HCT116 (cell line): ENCODE data around the gene UBQLN4. TPM values are rescaled to one million over a fixed set of nuclear protein-coding genes. Genes with fewer than 3 reads are reported as not detected.

Experiments used
- ATAC-seq: fragments of 200-7000 bp; cut with Tn5 transposase; 2 replicates; pipeline ENCODE4 v1.9.1; 2020; ENCODE audit warnings: mild to moderate bottlenecking, moderate library complexity
- BruUV-seq: library from RNA; stranded (reverse); fragments of 400-500 nt; replicated peaks from 2 replicates; lab custom pipeline; 2021; lab: Mats Ljungman, UMichigan
- CTCF ChIA-PET: fragments of 300-600 bp; sonication (Branson Sonifier 250); formaldehyde crosslinking; loops from one replicate; lab custom pipeline; 2021; ENCODE audit warnings: antibody characterized with exemption; lab: Charles Lee
- POLR2A ChIA-PET: fragments of 300-600, 350-600 bp; sonication (Branson Sonifier 250); formaldehyde crosslinking; loops from one replicate; lab custom pipeline; 2021; ENCODE audit warnings: antibody characterized with exemption; lab: Charles Lee
- RAD21 ChIA-PET, 2 experiments: fragments of 300-600 bp; sonication (Branson Sonifier 250); formaldehyde crosslinking; loops; one replicate each; lab custom pipeline; 2023; ENCODE audit warnings: low total read pairs in 2 of 2; ENCODE audit not compliant: uncharacterized antibody in 2 of 2, unreplicated experiment in 2 of 2, low non-redundant PET in 1 of 2; lab: Charles Lee
- DNase-seq: peaks from one replicate; pipeline ENCODE4 v3.0.0-alpha.2; 2010; ENCODE audit warnings: low read depth, low spot score
- H2AFZ ChIP-seq: fragments of 200-600 bp; shearing (Covaris generic), sonication (generic); 2 replicates; pipeline ENCODE4 v1.6.1; 2017; ENCODE audit warnings: low read depth, mixed run types, mixed read lengths, antibody characterized with exemption, low read length; ENCODE audit not compliant: poor library complexity, severe bottlenecking
- H3K27ac ChIP-seq: 2 replicates; pipeline ENCODE4 v1.5.1; 2012; ENCODE audit warnings: low read depth, low read length
- H3K27me3 ChIP-seq: fragments of 200-600 bp; sonication (generic); 2 replicates; pipeline ENCODE4 v1.6.1; 2016; ENCODE audit warnings: mixed run types, low read length, mixed read lengths; ENCODE audit not compliant: insufficient read depth
- H3K36me3 ChIP-seq, 2 experiments: fragments of 200-500 bp in 1 of 2; fragments of 200-600 bp in 1 of 2; sonication (Bioruptor generic) in 1 of 2; sonication (generic) in 1 of 2; 2 replicates each; pipeline versions ENCODE4 v1.5.1 to v1.6.1; 2014 to 2016; ENCODE audit warnings: low read length in 2 of 2, inconsistent platforms in 1 of 2, mixed read lengths in 1 of 2, mixed run types in 1 of 2; ENCODE audit not compliant: insufficient read depth in 2 of 2, control insufficient read depth in 1 of 2
- H3K4me1 ChIP-seq, 2 experiments: fragments of 200-600 bp in 1 of 2; sonication (generic) in 1 of 2; 2 replicates each; pipeline versions ENCODE4 v1.5.1 to v1.6.1; 2012 to 2017; ENCODE audit warnings: low read length in 2 of 2, inconsistent platforms in 1 of 2, mild to moderate bottlenecking in 1 of 2, mixed read lengths in 1 of 2, mixed run types in 1 of 2, moderate library complexity in 1 of 2; ENCODE audit not compliant: insufficient read depth in 2 of 2, control insufficient read depth in 1 of 2
- H3K4me2 ChIP-seq: fragments of 200-600 bp; sonication (generic); 2 replicates; pipeline ENCODE4 v1.6.1; 2017; ENCODE audit warnings: mixed run types, low read length, mixed read lengths
- H3K4me3 ChIP-seq, 2 experiments: fragments of 200-600 bp in 1 of 2; sonication (generic) in 1 of 2; replicated peaks in 1 of 2; 2 replicates each; pipeline ENCODE4 v1.5.1; 2011 to 2016; ENCODE audit warnings: low read length in 2 of 2, control low read depth in 1 of 2, low read depth in 1 of 2, mild to moderate bottlenecking in 1 of 2, mixed read lengths in 1 of 2, mixed run types in 1 of 2
- H3K79me2 ChIP-seq: fragments of 200-600 bp; sonication (generic); 2 replicates; pipeline ENCODE4 v1.6.1; 2017; ENCODE audit warnings: mild to moderate bottlenecking, mixed run types, low read length, moderate library complexity, mixed read lengths; ENCODE audit not compliant: insufficient read depth
- H3K9ac ChIP-seq: fragments of 200-600 bp; sonication (generic); 2 replicates; pipeline ENCODE4 v1.6.1; 2016; ENCODE audit warnings: low read length, mixed read lengths
- H3K9me2 ChIP-seq: fragments of 200-600 bp; sonication (generic), shearing (Covaris generic); 2 replicates; pipeline ENCODE4 v1.6.1; 2017; ENCODE audit warnings: mixed run types, mild to moderate bottlenecking, moderate library complexity; ENCODE audit not compliant: insufficient read depth
- H3K9me3 ChIP-seq, 2 experiments: fragments of 200-500 bp in 1 of 2; fragments of 200-600 bp in 1 of 2; sonication (Bioruptor generic) in 1 of 2; sonication (generic) in 1 of 2; 2 replicates each; pipeline ENCODE4 v1.6.1; 2014 to 2017; ENCODE audit warnings: low read length in 2 of 2, mixed read lengths in 2 of 2, inconsistent platforms in 1 of 2, low read depth in 1 of 2, mild to moderate bottlenecking in 1 of 2, mixed run types in 1 of 2, moderate library complexity in 1 of 2; ENCODE audit not compliant: control insufficient read depth in 1 of 2, insufficient read depth in 1 of 2
- H4K20me1 ChIP-seq: fragments of 200-600 bp; sonication (generic), shearing (Covaris generic); 2 replicates; pipeline ENCODE4 v1.6.1; 2017; ENCODE audit warnings: mixed run types, mild to moderate bottlenecking, moderate library complexity; ENCODE audit not compliant: insufficient read depth
- CEBPB ChIP-seq: IDR thresholded peaks from 2 replicates; pipeline ENCODE4 v1.6.1; 2012; ENCODE audit warnings: low read depth
- EGR1 ChIP-seq: IDR thresholded peaks from 2 replicates; pipeline ENCODE4 v1.6.1; 2012; ENCODE audit warnings: low read depth
- ELF1 ChIP-seq: IDR thresholded peaks from 2 replicates; pipeline ENCODE4 v1.6.1; 2012; ENCODE audit warnings: low read depth, borderline replicate concordance
- EZH2 ChIP-seq: fragments of 200-600 bp; sonication (generic); IDR thresholded peaks from 2 replicates; pipeline ENCODE4 v1.6.1; 2017; ENCODE audit warnings: antibody characterized with exemption, mixed run types
- JUND ChIP-seq: IDR thresholded peaks from 2 replicates; pipeline ENCODE4 v1.6.1; 2012
- POLR2A ChIP-seq: IDR thresholded peaks from 2 replicates; pipeline ENCODE4 v1.7.0; 2011; ENCODE audit warnings: borderline replicate concordance; ENCODE audit not compliant: insufficient read depth, insufficient read length; ENCODE audit errors: extremely low read depth
- POLR2AphosphoS5 ChIP-seq: IDR thresholded peaks from 2 replicates; pipeline ENCODE4 v1.6.1; 2011; ENCODE audit warnings: mild to moderate bottlenecking, low read depth, low read length, moderate library complexity
- SIN3A ChIP-seq: IDR thresholded peaks from 2 replicates; pipeline ENCODE4 v1.6.1; 2012; ENCODE audit warnings: low read depth
- SRF ChIP-seq: IDR thresholded peaks from 2 replicates; pipeline ENCODE4 v1.6.1; 2012; ENCODE audit warnings: low read depth
- TCF7L2 ChIP-seq: IDR thresholded peaks from 2 replicates; pipeline ENCODE4 v1.7.0; 2011; ENCODE audit warnings: borderline replicate concordance, inconsistent platforms; ENCODE audit not compliant: insufficient read depth, insufficient read length; ENCODE audit errors: extremely low read depth
- intact Hi-C: fragments of 100-400 bp; cut with micrococcal nuclease; formaldehyde crosslinking; loops from 2 replicates; pipeline ENCODE4 v1.10.0; 2022
- total RNA-seq: library from RNA; stranded (reverse); gene quantifications from one replicate; pipeline ENCODE4 v1.2.1, GENCODE V29; 2021; ENCODE audit not compliant: unreplicated experiment
- TF ChIP-seq, protein P1 (sequence below), 3 experiments: fragments of 200-600 bp in 1 of 3; sonication (generic) in 1 of 3; IDR thresholded peaks in 2 of 3; conservative IDR thresholded peaks in 1 of 3; 2 replicates each; pipeline ENCODE4 v1.5.1; 2012 to 2017; ENCODE audit warnings: low read depth in 2 of 3, low read length in 2 of 3, antibody characterized with exemption in 1 of 3, borderline replicate concordance in 1 of 3, control low read depth in 1 of 3, mild to moderate bottlenecking in 1 of 3, mixed read lengths in 1 of 3, mixed run types in 1 of 3, moderate library complexity in 1 of 3; ENCODE audit not compliant: insufficient read depth in 1 of 3
- TF ChIP-seq, protein P2 (sequence below): IDR thresholded peaks from 2 replicates; pipeline ENCODE4 v1.6.1; 2012
- TF ChIP-seq, protein P3 (sequence below): IDR thresholded peaks from 2 replicates; pipeline ENCODE4 v1.6.1; 2012; ENCODE audit warnings: low read depth

UBQLN4 gene
- total RNA-seq, 1 experiment from 2014 or later: 68.4 TPM

DNA sequence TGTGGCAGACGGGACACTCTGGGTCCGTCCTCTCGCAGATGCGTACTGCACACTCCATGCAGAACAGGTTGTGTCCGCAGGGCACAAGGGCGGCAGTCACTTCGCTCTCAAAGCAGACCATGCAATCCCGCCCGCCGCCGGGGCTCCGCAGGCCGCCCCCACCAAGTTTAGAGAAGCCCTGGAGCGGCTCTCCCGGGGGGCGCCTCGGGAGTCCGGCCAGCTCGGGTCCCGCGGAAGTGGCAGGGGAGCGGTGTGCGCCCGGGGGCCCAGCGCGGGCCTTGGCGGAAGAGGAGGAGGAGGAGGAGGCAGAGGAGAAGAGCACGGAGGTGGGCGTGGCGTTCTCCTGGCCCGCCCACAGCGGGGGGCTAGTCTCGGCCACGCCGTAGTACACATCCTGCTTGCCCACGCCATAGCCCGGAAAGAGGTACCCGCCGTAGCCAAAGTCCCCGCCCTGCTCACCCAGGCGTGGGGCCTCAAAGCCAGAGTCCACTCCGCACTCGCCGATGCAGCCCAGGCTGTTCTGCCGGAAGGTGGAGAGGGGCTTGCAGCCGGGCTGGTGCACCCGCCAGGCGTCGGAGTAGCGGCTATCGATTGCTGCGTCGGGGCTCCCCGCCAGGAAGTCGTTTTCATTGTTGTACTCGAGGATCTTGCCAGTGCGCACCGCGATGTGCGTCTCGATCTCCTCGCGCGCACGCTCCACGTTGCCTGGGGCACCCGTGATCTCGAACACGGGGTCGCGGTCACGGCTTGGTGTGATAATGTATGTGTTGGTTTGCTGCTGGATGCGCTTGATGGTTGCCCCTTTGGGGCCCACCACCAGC, 23.2 kb upstream of the UBQLN4 start (continued):
- TF ChIP-seq, protein P1, sequence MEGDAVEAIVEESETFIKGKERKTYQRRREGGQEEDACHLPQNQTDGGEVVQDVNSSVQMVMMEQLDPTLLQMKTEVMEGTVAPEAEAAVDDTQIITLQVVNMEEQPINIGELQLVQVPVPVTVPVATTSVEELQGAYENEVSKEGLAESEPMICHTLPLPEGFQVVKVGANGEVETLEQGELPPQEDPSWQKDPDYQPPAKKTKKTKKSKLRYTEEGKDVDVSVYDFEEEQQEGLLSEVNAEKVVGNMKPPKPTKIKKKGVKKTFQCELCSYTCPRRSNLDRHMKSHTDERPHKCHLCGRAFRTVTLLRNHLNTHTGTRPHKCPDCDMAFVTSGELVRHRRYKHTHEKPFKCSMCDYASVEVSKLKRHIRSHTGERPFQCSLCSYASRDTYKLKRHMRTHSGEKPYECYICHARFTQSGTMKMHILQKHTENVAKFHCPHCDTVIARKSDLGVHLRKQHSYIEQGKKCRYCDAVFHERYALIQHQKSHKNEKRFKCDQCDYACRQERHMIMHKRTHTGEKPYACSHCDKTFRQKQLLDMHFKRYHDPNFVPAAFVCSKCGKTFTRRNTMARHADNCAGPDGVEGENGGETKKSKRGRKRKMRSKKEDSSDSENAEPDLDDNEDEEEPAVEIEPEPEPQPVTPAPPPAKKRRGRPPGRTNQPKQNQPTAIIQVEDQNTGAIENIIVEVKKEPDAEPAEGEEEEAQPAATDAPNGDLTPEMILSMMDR (IDR thresholded peaks at IDR 0.05 in 2 of 3, conservative IDR thresholded peaks at IDR 0.05 in 1 of 3; ENCODE audit: borderline replicate concordance in 1 of 3, insufficient read depth in 1 of 3, low read depth in 2 of 3, low read length in 2 of 3): no peak

DNA sequence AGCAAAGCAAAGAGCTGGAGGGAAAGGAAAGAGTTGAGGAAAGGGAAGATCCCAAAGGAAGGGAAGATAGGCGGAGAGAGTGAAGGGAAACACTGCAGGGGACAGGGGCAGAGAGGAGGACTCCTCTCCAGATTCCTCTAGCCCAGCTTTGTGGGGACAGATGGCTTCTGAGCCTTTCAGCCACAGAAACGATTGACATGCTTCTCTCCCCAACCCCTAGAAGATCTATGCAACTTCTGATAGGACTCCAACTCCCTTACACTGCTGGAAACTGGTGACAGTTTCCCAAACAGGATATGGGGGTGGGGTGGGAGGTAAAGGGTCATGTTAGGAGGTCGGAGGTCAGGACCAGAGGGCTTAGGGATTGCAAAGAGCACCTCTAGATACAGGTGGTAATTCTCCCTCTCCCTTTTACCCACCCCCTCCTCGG, 22.2 kb upstream of the UBQLN4 start:
- intact Hi-C loops: no loop called here

More for the DNA sequence above, 22.2 kb upstream of the UBQLN4 start:
- H3K27ac ChIP-seq: no peak overlapping the region
- no peaks in the 10 kb centered on the region for H3K9me2 ChIP-seq
- no peaks in the 10 kb centered on the region for H3K9me3 ChIP-seq
- no peaks in the 10 kb centered on the region for H3K79me2 ChIP-seq
- peaks cover 0 to 11% of the 10 kb centered on the region in 2 experiments; a peak in 3 of 4 replicates for H3K4me1 ChIP-seq
- no peak overlapping the region for H3K4me3 ChIP-seq
- BruUV-seq: no TSS peak
- H4K20me1 ChIP-seq: no peaks in the 10 kb centered on the region
- ChIA-PET RAD21 (no interaction called here), CTCF (interaction anchor here (0.8 kb wide), 1 partner anchor 137 kb away, joined by 3 read pairs; no protein-coding TSS in a partner anchor), POLR2A (no interaction called here)
- no peak for DNase-seq
- TF ChIP-seq SIN3A (no peak), JUND (no peak), SRF (no peak), CEBPB (no peak), EZH2 (no peak), TCF7L2 (no peak), POLR2AphosphoS5 (no peak), EGR1 (no peak), ELF1 (no peak), POLR2A (no peak)
- TF ChIP-seq, protein P1 (IDR thresholded peaks at IDR 0.05 in 2 of 3, conservative IDR thresholded peaks at IDR 0.05 in 1 of 3; ENCODE audit: borderline replicate concordance in 1 of 3, insufficient read depth in 1 of 3, low read depth in 2 of 3, low read length in 2 of 3): no peak
- TF ChIP-seq, protein P2, sequence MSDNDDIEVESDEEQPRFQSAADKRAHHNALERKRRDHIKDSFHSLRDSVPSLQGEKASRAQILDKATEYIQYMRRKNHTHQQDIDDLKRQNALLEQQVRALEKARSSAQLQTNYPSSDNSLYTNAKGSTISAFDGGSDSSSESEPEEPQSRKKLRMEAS: no peak
- TF ChIP-seq, protein P3, sequence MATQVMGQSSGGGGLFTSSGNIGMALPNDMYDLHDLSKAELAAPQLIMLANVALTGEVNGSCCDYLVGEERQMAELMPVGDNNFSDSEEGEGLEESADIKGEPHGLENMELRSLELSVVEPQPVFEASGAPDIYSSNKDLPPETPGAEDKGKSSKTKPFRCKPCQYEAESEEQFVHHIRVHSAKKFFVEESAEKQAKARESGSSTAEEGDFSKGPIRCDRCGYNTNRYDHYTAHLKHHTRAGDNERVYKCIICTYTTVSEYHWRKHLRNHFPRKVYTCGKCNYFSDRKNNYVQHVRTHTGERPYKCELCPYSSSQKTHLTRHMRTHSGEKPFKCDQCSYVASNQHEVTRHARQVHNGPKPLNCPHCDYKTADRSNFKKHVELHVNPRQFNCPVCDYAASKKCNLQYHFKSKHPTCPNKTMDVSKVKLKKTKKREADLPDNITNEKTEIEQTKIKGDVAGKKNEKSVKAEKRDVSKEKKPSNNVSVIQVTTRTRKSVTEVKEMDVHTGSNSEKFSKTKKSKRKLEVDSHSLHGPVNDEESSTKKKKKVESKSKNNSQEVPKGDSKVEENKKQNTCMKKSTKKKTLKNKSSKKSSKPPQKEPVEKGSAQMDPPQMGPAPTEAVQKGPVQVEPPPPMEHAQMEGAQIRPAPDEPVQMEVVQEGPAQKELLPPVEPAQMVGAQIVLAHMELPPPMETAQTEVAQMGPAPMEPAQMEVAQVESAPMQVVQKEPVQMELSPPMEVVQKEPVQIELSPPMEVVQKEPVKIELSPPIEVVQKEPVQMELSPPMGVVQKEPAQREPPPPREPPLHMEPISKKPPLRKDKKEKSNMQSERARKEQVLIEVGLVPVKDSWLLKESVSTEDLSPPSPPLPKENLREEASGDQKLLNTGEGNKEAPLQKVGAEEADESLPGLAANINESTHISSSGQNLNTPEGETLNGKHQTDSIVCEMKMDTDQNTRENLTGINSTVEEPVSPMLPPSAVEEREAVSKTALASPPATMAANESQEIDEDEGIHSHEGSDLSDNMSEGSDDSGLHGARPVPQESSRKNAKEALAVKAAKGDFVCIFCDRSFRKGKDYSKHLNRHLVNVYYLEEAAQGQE: no peak
- ATAC-seq: no peak
- H3K9ac ChIP-seq: no peak overlapping the region
- no peaks in the 10 kb centered on the region for H3K27me3 ChIP-seq
- no peak overlapping the region for H2AFZ ChIP-seq
- H3K4me2 ChIP-seq: no peak overlapping the region
- peaks cover 4 to 13% of the 10 kb centered on the region in 2 experiments; a peak in 1 of 4 replicates for H3K36me3 ChIP-seq
